IMR-90 (cell line): ENCODE results near the gene TSPAN14. TPM values are rescaled to one million over a fixed set of nuclear protein-coding genes. Genes with fewer than 3 reads are reported as not detected.

Source experiments
- ATAC-seq: fragments of 200-7000 bp; cut with Tn5 transposase; 2 replicates; pipeline ENCODE4 v1.9.1; 2020; ENCODE audit warnings: low read depth, mild to moderate bottlenecking, moderate library complexity
- BruUV-seq: library from RNA; stranded (reverse); fragments of 400-500 nt; replicated peaks from 2 replicates; lab custom pipeline; 2021; lab: Mats Ljungman, UMichigan
- CTCF ChIA-PET: fragments of 300-600 bp; formaldehyde crosslinking; extraction: SDS; loops from one replicate; lab custom pipeline; 2021; ENCODE audit warnings: antibody characterized with exemption; lab: Yijun Ruan, JAX
- POLR2A ChIA-PET: fragments of 300-600 bp; sonication (Branson Sonifier 250); formaldehyde crosslinking; loops from one replicate; lab custom pipeline; 2022; ENCODE audit warnings: antibody characterized with exemption; ENCODE audit not compliant: unreplicated experiment; lab: Charles Lee
- DNase-seq: peaks from one replicate; pipeline ENCODE4 v3.0.0; 2013
- H2AFZ ChIP-seq: replicated peaks from 2 replicates; pipeline ENCODE3; 2013; ENCODE audit warnings: low read length, mild to moderate bottlenecking; ENCODE audit not compliant: poor library complexity
- H2AK5ac ChIP-seq: 2 replicates; pipeline ENCODE4 v1.6.1; 2013; ENCODE audit warnings: low read depth, low read length, inconsistent platforms
- H2AK9ac ChIP-seq: replicated peaks from 2 replicates; pipeline ENCODE3; 2013; ENCODE audit warnings: mild to moderate bottlenecking, low read depth, low read length, moderate library complexity; ENCODE audit not compliant: poor library complexity
- H2BK120ac ChIP-seq: 2 replicates; pipeline ENCODE4 v1.6.1; 2013; ENCODE audit warnings: low read depth, low read length, inconsistent platforms
- H2BK15ac ChIP-seq: 3 replicates; pipeline ENCODE4 v1.6.1; 2013; ENCODE audit warnings: low read depth, low read length, inconsistent platforms
- H2BK20ac ChIP-seq: 2 replicates; pipeline ENCODE4 v1.6.1; 2013; ENCODE audit warnings: low read depth, mild to moderate bottlenecking, inconsistent platforms, low read length, moderate library complexity
- H2BK5ac ChIP-seq: 2 replicates; pipeline ENCODE4 v1.6.1; 2013; ENCODE audit warnings: mild to moderate bottlenecking, low read depth, low read length, inconsistent platforms; ENCODE audit not compliant: poor library complexity, severe bottlenecking
- H3K14ac ChIP-seq: replicated peaks from 2 replicates; pipeline ENCODE4 v1.6.1; 2013; ENCODE audit warnings: low read depth, low read length, inconsistent platforms
- H3K18ac ChIP-seq: 2 replicates; pipeline ENCODE4 v1.6.1; 2013; ENCODE audit warnings: low read depth, low read length, control low read depth
- H3K23ac ChIP-seq: 2 replicates; pipeline ENCODE4 v1.6.1; 2013; ENCODE audit warnings: low read depth, low read length, inconsistent platforms
- H3K27ac ChIP-seq: 2 replicates; pipeline ENCODE4 v1.5.1; 2013; ENCODE audit warnings: mild to moderate bottlenecking, control low read depth, low read length; ENCODE audit not compliant: insufficient read depth
- H3K27me3 ChIP-seq: 2 replicates; pipeline ENCODE4 v1.6.1; 2013; ENCODE audit warnings: low read length; ENCODE audit not compliant: control insufficient read depth, insufficient read depth
- H3K36me3 ChIP-seq: 2 replicates; pipeline ENCODE4 v1.6.1; 2013; ENCODE audit warnings: low read length, mixed read lengths; ENCODE audit not compliant: control insufficient read depth, insufficient read depth
- H3K4ac ChIP-seq: 2 replicates; pipeline ENCODE4 v1.6.1; 2013; ENCODE audit warnings: low read depth, low read length, inconsistent platforms
- H3K4me1 ChIP-seq: 2 replicates; pipeline ENCODE4 v1.6.1; 2013; ENCODE audit warnings: low read length, mixed read lengths; ENCODE audit not compliant: control insufficient read depth, insufficient read depth
- H3K4me2 ChIP-seq: 2 replicates; pipeline ENCODE4 v1.6.1; 2013; ENCODE audit warnings: low read depth, mild to moderate bottlenecking, control low read depth, low read length, moderate library complexity
- H3K4me3 ChIP-seq: 2 replicates; pipeline ENCODE4 v1.5.1; 2013; ENCODE audit warnings: low read depth, mild to moderate bottlenecking, control low read depth, low read length, moderate library complexity; ENCODE audit not compliant: insufficient read depth
- H3K56ac ChIP-seq: 2 replicates; pipeline ENCODE4 v1.6.1; 2013; ENCODE audit warnings: low read length, inconsistent platforms; ENCODE audit not compliant: insufficient read depth; ENCODE audit errors: extremely low read depth
- H3K79me1 ChIP-seq, 2 experiments: 2 replicates each; pipeline ENCODE4 v1.6.1; 2013; ENCODE audit warnings: low read length in 2 of 2, inconsistent platforms in 1 of 2, low read depth in 1 of 2
- H3K9ac ChIP-seq: 2 replicates; pipeline ENCODE4 v1.6.1; 2013; ENCODE audit warnings: low read depth, low read length, control low read depth
- H3K9me1 ChIP-seq: 2 replicates; pipeline ENCODE4 v1.6.1; 2013; ENCODE audit warnings: low read length, inconsistent platforms; ENCODE audit not compliant: insufficient read depth
- H3K9me3 ChIP-seq: 2 replicates; pipeline ENCODE4 v1.6.1; 2013; ENCODE audit warnings: low read length; ENCODE audit not compliant: control insufficient read depth, insufficient read depth
- H4K20me1 ChIP-seq: 2 replicates; pipeline ENCODE4 v1.6.1; 2013; ENCODE audit warnings: low read length, inconsistent platforms; ENCODE audit not compliant: insufficient read depth
- H4K5ac ChIP-seq: 2 replicates; pipeline ENCODE4 v1.6.1; 2013; ENCODE audit warnings: mild to moderate bottlenecking, low read depth, low read length, control low read depth
- H4K8ac ChIP-seq, 2 experiments: 2 replicates each; pipeline ENCODE4 v1.6.1; 2013; ENCODE audit warnings: low read depth in 2 of 2, low read length in 2 of 2, control low read depth in 1 of 2, inconsistent platforms in 1 of 2
- H4K91ac ChIP-seq: 2 replicates; pipeline ENCODE4 v1.6.1; 2013; ENCODE audit warnings: low read depth, low read length, inconsistent platforms; ENCODE audit not compliant: insufficient read depth
- BHLHE40 ChIP-seq: fragments of 150-350 bp; IDR thresholded peaks from 2 replicates; pipeline ENCODE4 v1.6.1; 2016; ENCODE audit warnings: mild to moderate bottlenecking, low read depth, low read length
- CEBPB ChIP-seq: IDR thresholded peaks from 2 replicates; pipeline ENCODE4 v1.6.1; 2012; ENCODE audit warnings: low read depth, low read length, improper control_type of control experiment
- CHD1 ChIP-seq: IDR thresholded peaks from 2 replicates; pipeline ENCODE4 v1.6.1; 2012; ENCODE audit warnings: low read depth, low read length, improper control_type of control experiment
- FOS ChIP-seq: fragments of 150-350 bp; IDR thresholded peaks from 2 replicates; pipeline ENCODE4 v1.6.1; 2016; ENCODE audit warnings: low read depth, low read length
- MAFK ChIP-seq: IDR thresholded peaks from 2 replicates; pipeline ENCODE4 v1.6.1; 2012; ENCODE audit warnings: low read depth, low read length, improper control_type of control experiment
- MAZ ChIP-seq: IDR thresholded peaks from 2 replicates; pipeline ENCODE4 v1.6.1; 2012; ENCODE audit warnings: low read depth, mild to moderate bottlenecking, low read length, improper control_type of control experiment, moderate library complexity, borderline replicate concordance
- MXI1 ChIP-seq: IDR thresholded peaks from 2 replicates; pipeline ENCODE4 v1.6.1; 2012; ENCODE audit warnings: low read depth, mild to moderate bottlenecking, low read length, moderate library complexity, borderline replicate concordance
- NFE2L2 ChIP-seq: fragments of 150-350 bp; IDR thresholded peaks from 2 replicates; pipeline ENCODE4 v1.6.1; 2016; ENCODE audit warnings: low read depth, mild to moderate bottlenecking, low read length
- POLR2A ChIP-seq: IDR thresholded peaks from 2 replicates; pipeline ENCODE4 v1.6.1; 2012; ENCODE audit warnings: mild to moderate bottlenecking, low read depth, low read length
- RAD21 ChIP-seq: IDR thresholded peaks from 2 replicates; pipeline ENCODE4 v1.6.1; 2012; ENCODE audit warnings: low read length, improper control_type of control experiment
- RCOR1 ChIP-seq: IDR thresholded peaks from 2 replicates; pipeline ENCODE4 v1.6.1; 2012; ENCODE audit warnings: mild to moderate bottlenecking, low read length, improper control_type of control experiment; ENCODE audit not compliant: insufficient replicate concordance
- RFX5 ChIP-seq: IDR thresholded peaks from 2 replicates; pipeline ENCODE4 v1.8.0; 2012; ENCODE audit warnings: low read depth, mild to moderate bottlenecking, low read length, moderate library complexity
- SMC3 ChIP-seq: fragments of 150-350 bp; IDR thresholded peaks from 2 replicates; pipeline ENCODE4 v1.6.1; 2016; ENCODE audit warnings: low read depth, mild to moderate bottlenecking, antibody characterized with exemption, low read length, moderate library complexity
- WGBS, 2 experiments: methylation state at CpG; one replicate each; pipeline versions ENCODE4 v1.1.5 to v1.1.7; 2013; ENCODE audit warnings: missing lambda C conversion rate in 2 of 2; ENCODE audit not compliant: insufficient read length in 1 of 2; ENCODE audit errors: extremely low coverage in 2 of 2; 5-methylcytosine and 5-hydroxymethylcytosine counted together
- dilution Hi-C: fragments of 300-500 bp; cut with HindIII; formaldehyde crosslinking; loops from one replicate; pipeline ENCODE4 v1.14.3; 2018; ENCODE audit warnings: low sequenced_read_pairs; ENCODE audit not compliant: unreplicated experiment
- in situ Hi-C: fragments of 300-500 bp; cut with MboI; formaldehyde crosslinking; loops from 3 replicates; pipeline ENCODE4 v1.14.3; 2019; ENCODE audit warnings: low sequenced_read_pairs, inconsistent platforms, mixed read lengths
- intact Hi-C: fragments of 100-400 bp; cut with micrococcal nuclease; formaldehyde crosslinking; loops from 2 replicates; pipeline ENCODE4 v1.10.0; 2022
- polyA plus RNA-seq, 3 experiments: library from polyadenylated mRNA; depleted of rRNA; stranded (reverse); fragments of >200 nt; gene quantifications; 2 replicates each; pipeline ENCODE4 v1.2.3, GENCODE V29; 2012; ENCODE audit warnings: low replicate concordance in 1 of 3
- total RNA-seq: library from RNA; depleted of rRNA; stranded (reverse); fragments of >200 nt; gene quantifications from 2 replicates; pipeline ENCODE4 v1.2.3, GENCODE V29; 2012
- TF ChIP-seq, protein P1 (sequence below): fragments of 150-350 bp; IDR thresholded peaks from 2 replicates; pipeline ENCODE4 v1.6.1; 2017; ENCODE audit warnings: mild to moderate bottlenecking, antibody characterized with exemption, low read length, low read depth
- TF ChIP-seq, protein P2 (sequence below): conservative IDR thresholded peaks from 2 replicates; pipeline ENCODE4 v1.5.1; 2012; ENCODE audit warnings: mild to moderate bottlenecking, low read depth, low read length, improper control_type of control experiment
- TF ChIP-seq, protein P3 (sequence below): fragments of 150-350 bp; IDR thresholded peaks from 2 replicates; pipeline ENCODE4 v1.6.1; 2016; ENCODE audit warnings: low read depth, mild to moderate bottlenecking, low read length, moderate library complexity, borderline replicate concordance

The TSPAN14 gene
- total and polyA plus RNA-seq, 2 of the 4 experiments (the other 2 are of a cell fraction): 18.5 to 43.0 TPM

DNA sequence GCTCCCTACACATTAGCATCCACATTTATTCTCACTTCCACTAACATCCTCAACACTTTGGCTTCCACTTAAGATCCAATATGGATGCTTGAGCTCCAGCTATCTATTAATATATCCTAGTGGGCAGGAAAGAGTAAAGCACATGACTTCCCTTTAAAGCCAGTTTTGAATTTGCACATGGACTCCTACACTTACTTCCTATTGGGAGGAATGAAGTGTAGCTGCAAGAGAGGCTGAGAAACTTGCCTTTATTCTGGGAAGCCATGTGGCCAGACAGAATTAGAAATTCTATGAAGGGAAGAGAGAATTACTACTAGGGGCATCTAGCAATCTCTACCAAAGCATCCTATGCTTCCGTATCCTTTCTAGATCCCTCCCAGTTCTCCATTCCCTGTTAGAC, 3.0 kb upstream of the TSPAN14 start:
- peaks cover 0 to 15% of the 10 kb centered on the region in 2 experiments; a peak in 3 of 4 replicates for H3K79me1 ChIP-seq
- no peaks in the 10 kb centered on the region for H3K36me3 ChIP-seq
- no peak overlapping the region for H3K4ac ChIP-seq
- H3K56ac ChIP-seq: no peak overlapping the region
- H3K9me3 ChIP-seq: no peaks in the 10 kb centered on the region
- ATAC-seq: no peak
- peaks cover 14% of the 10 kb centered on the region for H4K20me1 ChIP-seq
- peaks cover 14% of the 10 kb centered on the region for H3K9me1 ChIP-seq
- no peak for DNase-seq
- H3K18ac ChIP-seq: no peak overlapping the region
- no peak overlapping the region for H2BK15ac ChIP-seq
- H2BK120ac ChIP-seq: no peak overlapping the region
- CTCF ChIA-PET: interaction anchor here (1.8 kb wide), 1 partner anchor 55 kb away, joined by 4 read pairs; no protein-coding TSS in a partner anchor
- POLR2A ChIA-PET: interaction anchor here (0.8 kb wide), 1 partner anchor 9 kb away, joined by 3 read pairs; no protein-coding TSS in a partner anchor
- H2BK5ac ChIP-seq: no peak overlapping the region
- in situ Hi-C loops: loop anchor here (25.0 kb wide), 1 partner anchor 289 kb away; no protein-coding TSS in a partner anchor
- intact Hi-C loops: no loop called here
- H4K91ac ChIP-seq: no peak overlapping the region
- no peak overlapping the region for H2AK5ac ChIP-seq
- H3K4me2 ChIP-seq: no peak overlapping the region
- no peaks in the 10 kb centered on the region; the same call in 1 of the 2 replicates for H3K27me3 ChIP-seq
- dilution Hi-C loops: no loop called here
- H3K27ac ChIP-seq: no peak overlapping the region
- H3K4me1 ChIP-seq: peaks cover 9% of the 10 kb centered on the region
- no peak overlapping the region for H3K9ac ChIP-seq
- TF ChIP-seq SMC3 (no peak), CEBPB (no peak), MAZ (no peak), RAD21 (no peak), MXI1 (no peak), RCOR1 (no peak), FOS (no peak), BHLHE40 (no peak), RFX5 (no peak), MAFK (no peak), NFE2L2 (no peak), POLR2A (no peak), CHD1 (no peak)
- TF ChIP-seq, protein P1, sequence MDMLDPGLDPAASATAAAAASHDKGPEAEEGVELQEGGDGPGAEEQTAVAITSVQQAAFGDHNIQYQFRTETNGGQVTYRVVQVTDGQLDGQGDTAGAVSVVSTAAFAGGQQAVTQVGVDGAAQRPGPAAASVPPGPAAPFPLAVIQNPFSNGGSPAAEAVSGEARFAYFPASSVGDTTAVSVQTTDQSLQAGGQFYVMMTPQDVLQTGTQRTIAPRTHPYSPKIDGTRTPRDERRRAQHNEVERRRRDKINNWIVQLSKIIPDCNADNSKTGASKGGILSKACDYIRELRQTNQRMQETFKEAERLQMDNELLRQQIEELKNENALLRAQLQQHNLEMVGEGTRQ: no peak
- TF ChIP-seq, protein P2, sequence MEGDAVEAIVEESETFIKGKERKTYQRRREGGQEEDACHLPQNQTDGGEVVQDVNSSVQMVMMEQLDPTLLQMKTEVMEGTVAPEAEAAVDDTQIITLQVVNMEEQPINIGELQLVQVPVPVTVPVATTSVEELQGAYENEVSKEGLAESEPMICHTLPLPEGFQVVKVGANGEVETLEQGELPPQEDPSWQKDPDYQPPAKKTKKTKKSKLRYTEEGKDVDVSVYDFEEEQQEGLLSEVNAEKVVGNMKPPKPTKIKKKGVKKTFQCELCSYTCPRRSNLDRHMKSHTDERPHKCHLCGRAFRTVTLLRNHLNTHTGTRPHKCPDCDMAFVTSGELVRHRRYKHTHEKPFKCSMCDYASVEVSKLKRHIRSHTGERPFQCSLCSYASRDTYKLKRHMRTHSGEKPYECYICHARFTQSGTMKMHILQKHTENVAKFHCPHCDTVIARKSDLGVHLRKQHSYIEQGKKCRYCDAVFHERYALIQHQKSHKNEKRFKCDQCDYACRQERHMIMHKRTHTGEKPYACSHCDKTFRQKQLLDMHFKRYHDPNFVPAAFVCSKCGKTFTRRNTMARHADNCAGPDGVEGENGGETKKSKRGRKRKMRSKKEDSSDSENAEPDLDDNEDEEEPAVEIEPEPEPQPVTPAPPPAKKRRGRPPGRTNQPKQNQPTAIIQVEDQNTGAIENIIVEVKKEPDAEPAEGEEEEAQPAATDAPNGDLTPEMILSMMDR: no peak
- TF ChIP-seq, protein P3, sequence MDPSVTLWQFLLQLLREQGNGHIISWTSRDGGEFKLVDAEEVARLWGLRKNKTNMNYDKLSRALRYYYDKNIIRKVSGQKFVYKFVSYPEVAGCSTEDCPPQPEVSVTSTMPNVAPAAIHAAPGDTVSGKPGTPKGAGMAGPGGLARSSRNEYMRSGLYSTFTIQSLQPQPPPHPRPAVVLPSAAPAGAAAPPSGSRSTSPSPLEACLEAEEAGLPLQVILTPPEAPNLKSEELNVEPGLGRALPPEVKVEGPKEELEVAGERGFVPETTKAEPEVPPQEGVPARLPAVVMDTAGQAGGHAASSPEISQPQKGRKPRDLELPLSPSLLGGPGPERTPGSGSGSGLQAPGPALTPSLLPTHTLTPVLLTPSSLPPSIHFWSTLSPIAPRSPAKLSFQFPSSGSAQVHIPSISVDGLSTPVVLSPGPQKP: no peak
- H2AK9ac ChIP-seq: no peak overlapping the region
- no peak overlapping the region for H4K5ac ChIP-seq
- BruUV-seq: no TSS peak
- no peak overlapping the region for H2AFZ ChIP-seq
- no CpG with 5 or more reads among the region's 1 CpG for WGBS, 2 experiments
- H4K8ac ChIP-seq: no peak overlapping the region
- H3K23ac ChIP-seq: no peak overlapping the region
- no peak overlapping the region for H2BK20ac ChIP-seq
- H3K4me3 ChIP-seq: no peak overlapping the region
- H3K14ac ChIP-seq: no peak overlapping the region
